Measurements from ENCODE around the gene CPPED1.

Gene CPPED1

DNA sequence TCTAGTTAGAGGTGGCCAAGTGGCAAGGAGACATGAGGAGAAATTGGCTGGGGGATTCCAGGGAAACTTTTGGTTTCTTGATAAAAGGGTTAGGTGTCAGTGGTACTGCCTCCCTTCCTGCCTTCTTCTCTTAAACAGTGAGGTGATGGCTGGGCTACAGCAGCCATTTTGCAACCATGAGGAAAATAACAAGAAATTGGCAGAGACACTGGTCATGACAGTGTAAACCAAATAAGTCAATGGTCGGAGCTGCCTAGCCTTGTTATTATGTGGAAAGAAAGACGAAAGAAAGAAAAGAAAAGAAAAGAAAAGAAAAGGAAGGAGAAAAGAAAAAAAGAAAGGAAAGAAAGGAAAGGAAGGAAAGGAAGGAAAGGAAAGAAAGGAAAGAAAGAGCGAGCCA, 63.9 kb downstream of the CPPED1 start:
- Histone ChIP-seq H2AFZ (ENCODE audit: low read length, unreplicated experiment) (no peak overlapping the region), H3K27me3 (ENCODE audit: insufficient read depth, low read length) (no peaks in the 10 kb centered on the region), H3K4me3 (ENCODE audit: low read depth, low read length) (no peak overlapping the region), H3K27ac (ENCODE audit: low read depth, low read length) (no peak overlapping the region), H3K36me3 (ENCODE audit: insufficient read depth, low read length) (no peaks in the 10 kb centered on the region), H3K79me2 (ENCODE audit: control insufficient read depth, insufficient read depth, low read length, unreplicated experiment) (no peaks in the 10 kb centered on the region), H3K4me1 (ENCODE audit: control insufficient read depth, insufficient read depth, low read length, unreplicated experiment) (no peaks in the 10 kb centered on the region)

DNA sequence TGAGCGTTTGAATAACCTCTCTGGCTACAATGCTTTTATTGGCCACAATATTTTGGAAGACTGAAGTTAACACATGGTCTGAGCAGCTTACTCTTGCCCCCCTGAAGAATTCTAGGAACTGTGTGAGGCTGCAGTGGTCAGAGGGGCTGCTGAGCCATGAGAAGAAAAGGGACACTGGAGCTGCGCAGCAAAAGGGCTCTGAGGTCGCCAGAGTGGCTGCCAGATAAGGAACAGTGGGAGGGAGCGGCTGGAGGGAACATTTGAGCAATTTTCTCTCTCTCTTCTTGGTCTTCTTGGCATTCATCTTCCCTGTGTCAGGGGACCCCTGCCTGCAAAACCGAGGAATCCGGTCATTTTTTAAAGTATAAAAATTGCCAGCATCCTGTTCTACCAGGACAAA, 66.1 kb downstream of the CPPED1 start:
- Histone ChIP-seq H3K36me3 (ENCODE audit: insufficient read depth, low read length) (no peaks in the 10 kb centered on the region; the same call in 1 of the 2 replicates), H3K27ac (ENCODE audit: low read depth, low read length) (no peak overlapping the region), H3K4me1 (ENCODE audit: control insufficient read depth, insufficient read depth, low read length, unreplicated experiment) (no peaks in the 10 kb centered on the region), H2AFZ (ENCODE audit: low read length, unreplicated experiment) (no peak overlapping the region), H3K79me2 (ENCODE audit: control insufficient read depth, insufficient read depth, low read length, unreplicated experiment) (no peaks in the 10 kb centered on the region), H3K27me3 (ENCODE audit: insufficient read depth, low read length) (no peaks in the 10 kb centered on the region), H3K4me3 (ENCODE audit: low read depth, low read length) (no peak overlapping the region)

DNA sequence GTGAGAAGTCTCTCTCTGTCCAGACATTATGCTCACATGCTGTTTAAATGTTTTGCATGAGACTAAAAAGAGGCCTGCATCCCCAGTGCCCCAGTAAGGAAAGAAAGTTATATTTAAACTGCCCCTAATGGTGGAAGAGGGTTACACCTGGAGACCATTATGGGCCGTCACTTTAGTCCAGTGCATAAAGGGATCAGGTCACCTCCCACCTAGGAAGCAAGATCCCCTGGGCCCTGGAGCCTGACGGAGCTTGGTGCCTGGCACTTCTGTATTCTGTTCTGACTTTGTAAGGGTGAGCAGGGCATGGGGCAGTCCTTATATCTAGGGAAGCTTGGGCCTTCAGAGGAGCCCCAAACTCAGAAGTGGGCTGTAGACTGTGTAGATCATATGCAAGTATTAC, 67.9 kb downstream of the CPPED1 start:
- H2AFZ ChIP-seq (ENCODE audit: low read length, unreplicated experiment) = no peak overlapping the region
- no peaks in the 10 kb centered on the region; the same call in 1 of the 2 replicates for H3K36me3 ChIP-seq (ENCODE audit: insufficient read depth, low read length)
- no peaks in the 10 kb centered on the region for H3K79me2 ChIP-seq (ENCODE audit: control insufficient read depth, insufficient read depth, low read length, unreplicated experiment)
- no peaks in the 10 kb centered on the region for H3K4me1 ChIP-seq (ENCODE audit: control insufficient read depth, insufficient read depth, low read length, unreplicated experiment)
- H3K27me3 ChIP-seq (ENCODE audit: insufficient read depth, low read length) = no peaks in the 10 kb centered on the region
- H3K27ac ChIP-seq (ENCODE audit: low read depth, low read length) = no peak overlapping the region
- no peak overlapping the region for H3K4me3 ChIP-seq (ENCODE audit: low read depth, low read length)

DNA sequence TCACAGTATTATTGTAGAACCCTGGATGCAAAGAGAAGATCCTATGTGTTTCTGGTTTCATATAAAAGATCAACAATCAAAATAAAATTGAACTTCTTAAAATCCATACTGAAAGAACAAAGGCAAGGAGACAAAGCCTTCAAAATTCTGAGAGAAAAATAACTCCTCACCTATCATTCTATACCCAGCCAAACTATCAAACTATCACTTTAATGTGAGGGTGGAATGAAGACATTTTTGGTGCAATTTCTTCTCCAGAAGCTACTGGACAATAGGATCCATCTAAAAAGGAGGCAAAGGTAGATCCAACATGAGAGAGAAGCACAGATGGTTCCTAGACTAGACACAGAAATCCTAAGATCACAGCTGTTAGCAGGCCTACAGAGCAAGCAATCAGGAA, 71.1 kb downstream of the CPPED1 start:
- Histone ChIP-seq H3K4me1 (ENCODE audit: control insufficient read depth, insufficient read depth, low read length, unreplicated experiment) (peaks cover 15% of the 10 kb centered on the region), H3K36me3 (ENCODE audit: insufficient read depth, low read length) (no peaks in the 10 kb centered on the region; the same call in 1 of the 2 replicates), H3K4me3 (ENCODE audit: low read depth, low read length) (no peak overlapping the region), H3K27ac (ENCODE audit: low read depth, low read length) (no peak overlapping the region), H2AFZ (ENCODE audit: low read length, unreplicated experiment) (no peak overlapping the region), H3K79me2 (ENCODE audit: control insufficient read depth, insufficient read depth, low read length, unreplicated experiment) (no peaks in the 10 kb centered on the region), H3K27me3 (ENCODE audit: insufficient read depth, low read length) (no peaks in the 10 kb centered on the region)

DNA sequence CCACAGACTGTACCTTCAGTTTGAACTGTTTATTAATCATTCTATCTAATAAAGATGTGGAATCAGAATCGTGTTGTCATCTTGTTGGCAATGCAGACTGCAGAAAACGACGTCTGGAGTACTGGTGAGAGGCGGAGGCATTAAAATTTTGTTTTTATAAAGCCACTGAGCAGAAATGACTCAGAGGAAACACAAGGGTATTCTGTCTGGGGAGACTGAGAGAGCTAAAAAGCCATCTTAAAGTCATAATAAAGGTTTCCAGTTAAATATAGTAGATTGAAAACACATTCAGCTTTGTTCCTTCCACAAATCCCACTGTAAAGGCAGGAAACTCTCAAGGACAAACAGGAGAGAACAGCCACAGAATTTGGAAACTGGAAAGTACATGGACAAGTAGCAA, 74.2 kb downstream of the CPPED1 start:
- Histone ChIP-seq H3K27me3 (ENCODE audit: insufficient read depth, low read length) (no peaks in the 10 kb centered on the region), H2AFZ (ENCODE audit: low read length, unreplicated experiment) (no peak overlapping the region), H3K4me1 (ENCODE audit: control insufficient read depth, insufficient read depth, low read length, unreplicated experiment) (peaks cover 15% of the 10 kb centered on the region), H3K27ac (ENCODE audit: low read depth, low read length) (peak overlapping the region; percentile 65), H3K36me3 (ENCODE audit: insufficient read depth, low read length) (no peaks in the 10 kb centered on the region; the same call in 1 of the 2 replicates), H3K79me2 (ENCODE audit: control insufficient read depth, insufficient read depth, low read length, unreplicated experiment) (no peaks in the 10 kb centered on the region), H3K4me3 (ENCODE audit: low read depth, low read length) (no peak overlapping the region)

DNA sequence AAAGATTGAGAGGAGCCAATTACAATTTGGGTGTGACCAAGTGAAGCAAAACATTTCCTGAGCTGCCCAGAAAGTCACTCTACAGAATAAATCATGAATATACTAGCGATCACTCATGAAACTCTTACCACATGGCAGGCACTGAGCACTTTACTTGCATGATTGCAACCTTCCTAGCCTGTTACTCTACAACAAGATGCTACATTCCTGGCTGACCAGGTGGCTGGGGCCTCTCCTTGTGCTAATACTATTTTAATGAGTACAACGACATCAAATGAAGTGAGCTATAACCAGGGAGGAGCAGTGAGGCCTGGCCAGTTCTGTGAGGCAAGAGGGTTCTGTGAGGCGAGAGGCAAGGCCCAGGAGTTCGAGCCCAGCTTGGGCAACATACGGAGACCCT, 75.2 kb downstream of the CPPED1 start:
- H3K4me3 ChIP-seq (ENCODE audit: low read depth, low read length) = no peak overlapping the region
- H3K27ac ChIP-seq (ENCODE audit: low read depth, low read length) = no peak overlapping the region
- no peaks in the 10 kb centered on the region for H3K79me2 ChIP-seq (ENCODE audit: control insufficient read depth, insufficient read depth, low read length, unreplicated experiment)
- H3K4me1 ChIP-seq (ENCODE audit: control insufficient read depth, insufficient read depth, low read length, unreplicated experiment) = peaks cover 15% of the 10 kb centered on the region
- H2AFZ ChIP-seq (ENCODE audit: low read length, unreplicated experiment) = no peak overlapping the region
- H3K36me3 ChIP-seq (ENCODE audit: insufficient read depth, low read length) = no peaks in the 10 kb centered on the region; the same call in 1 of the 2 replicates
- H3K27me3 ChIP-seq (ENCODE audit: insufficient read depth, low read length) = no peaks in the 10 kb centered on the region

DNA sequence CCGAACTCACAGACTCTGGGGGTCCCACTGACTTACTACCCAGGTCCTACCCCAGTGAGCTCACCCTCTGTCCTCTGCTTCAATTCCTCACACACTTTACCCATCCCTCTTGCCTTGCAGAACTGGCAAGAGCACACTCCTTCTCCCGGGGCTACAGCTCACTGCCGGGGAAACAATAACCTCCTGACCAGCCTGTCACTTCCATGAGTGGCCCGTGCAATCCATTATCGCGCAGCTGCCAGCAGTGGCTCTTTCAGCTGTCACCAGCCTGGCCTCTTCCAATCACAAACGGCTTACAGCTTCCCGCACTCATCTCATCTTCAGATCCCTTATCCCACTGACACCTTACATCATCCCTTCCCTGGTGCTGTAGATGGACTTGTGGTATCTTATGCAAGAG, 79.5 kb downstream of the CPPED1 start:
- peaks cover 8% of the 10 kb centered on the region for H3K4me1 ChIP-seq (ENCODE audit: control insufficient read depth, insufficient read depth, low read length, unreplicated experiment)
- H3K27me3 ChIP-seq (ENCODE audit: insufficient read depth, low read length) = no peaks in the 10 kb centered on the region
- no peak overlapping the region for H3K4me3 ChIP-seq (ENCODE audit: low read depth, low read length)
- H3K79me2 ChIP-seq (ENCODE audit: control insufficient read depth, insufficient read depth, low read length, unreplicated experiment) = no peaks in the 10 kb centered on the region
- no peak overlapping the region for H3K27ac ChIP-seq (ENCODE audit: low read depth, low read length)
- no peaks in the 10 kb centered on the region for H3K36me3 ChIP-seq (ENCODE audit: insufficient read depth, low read length)
- H2AFZ ChIP-seq (ENCODE audit: low read length, unreplicated experiment) = no peak overlapping the region

DNA sequence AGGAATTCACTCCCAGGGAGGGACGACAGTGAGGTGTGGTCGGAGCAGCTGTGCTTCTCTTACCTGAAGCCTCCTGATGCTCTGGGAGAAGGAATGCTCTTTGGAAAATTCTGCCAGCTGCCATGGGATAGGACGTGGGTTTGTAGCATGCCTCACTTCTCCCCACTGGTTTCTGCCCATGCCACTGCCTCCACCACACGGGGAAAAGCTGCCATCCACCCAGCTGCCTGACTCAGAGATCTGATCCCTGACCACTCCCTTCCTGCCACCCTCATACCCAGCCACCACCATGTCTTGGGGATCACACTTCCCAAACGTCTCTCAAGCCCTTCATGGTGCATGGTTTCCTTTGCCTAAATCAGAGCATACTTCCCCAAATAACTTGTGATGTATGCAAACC, 80.0 kb downstream of the CPPED1 start:
- no peaks in the 10 kb centered on the region for H3K79me2 ChIP-seq (ENCODE audit: control insufficient read depth, insufficient read depth, low read length, unreplicated experiment)
- H3K27me3 ChIP-seq (ENCODE audit: insufficient read depth, low read length) = no peaks in the 10 kb centered on the region
- H2AFZ ChIP-seq (ENCODE audit: low read length, unreplicated experiment) = no peak overlapping the region
- no peaks in the 10 kb centered on the region for H3K36me3 ChIP-seq (ENCODE audit: insufficient read depth, low read length)
- H3K27ac ChIP-seq (ENCODE audit: low read depth, low read length) = no peak overlapping the region
- H3K4me3 ChIP-seq (ENCODE audit: low read depth, low read length) = no peak overlapping the region
- peaks cover 2% of the 10 kb centered on the region for H3K4me1 ChIP-seq (ENCODE audit: control insufficient read depth, insufficient read depth, low read length, unreplicated experiment)

DNA sequence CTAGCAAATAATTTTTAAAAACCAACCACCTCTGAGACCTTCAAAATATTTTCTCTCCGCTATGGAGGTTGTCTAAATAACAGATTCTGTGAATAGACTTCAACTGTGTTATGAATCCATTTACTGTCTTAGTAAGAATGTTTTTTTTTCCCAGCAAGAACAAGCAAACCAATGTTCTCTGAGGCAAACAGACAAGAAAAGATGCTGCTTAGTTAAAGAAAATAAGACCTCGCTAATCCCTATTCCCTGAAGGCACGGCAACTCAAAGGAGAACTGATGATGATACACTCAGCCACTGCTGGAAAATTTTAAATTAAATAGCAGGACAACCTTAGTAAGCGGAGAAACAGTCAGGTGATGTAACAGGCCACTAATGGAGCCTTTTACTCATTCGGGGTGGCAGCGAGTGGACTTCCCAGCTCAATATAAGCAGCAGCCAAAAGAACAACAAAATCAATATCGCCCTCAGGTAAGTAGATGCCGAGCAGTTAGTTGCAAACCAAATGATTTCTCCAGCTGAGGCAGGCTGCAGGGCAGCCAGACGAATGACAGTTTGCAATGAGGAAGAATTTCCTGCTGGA, 81.8 kb downstream of the CPPED1 start:
- H3K27ac ChIP-seq (ENCODE audit: low read depth, low read length) = no peak overlapping the region
- H3K79me2 ChIP-seq (ENCODE audit: control insufficient read depth, insufficient read depth, low read length, unreplicated experiment) = no peaks in the 10 kb centered on the region

DNA sequence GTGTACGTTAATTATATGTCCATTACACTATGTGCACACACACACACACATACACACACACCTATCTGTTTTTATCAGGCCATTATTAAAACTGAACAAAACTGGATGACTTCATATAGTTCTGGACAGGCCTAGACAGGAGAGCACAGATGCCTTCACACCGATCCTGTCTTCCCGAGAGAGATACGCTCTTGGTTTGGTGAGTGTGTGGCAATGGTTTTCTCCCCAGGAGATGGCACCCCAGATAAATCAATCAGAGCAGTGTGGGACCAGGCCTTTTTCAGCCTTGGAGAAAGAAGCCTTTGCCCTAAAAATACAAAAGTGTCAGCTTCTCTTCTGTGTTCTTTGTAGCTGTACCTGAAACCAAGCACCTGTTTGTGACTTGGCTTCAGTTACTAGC, 83.7 kb downstream of the CPPED1 start:
- Histone ChIP-seq H3K27ac (ENCODE audit: low read depth, low read length) (no peak overlapping the region), H3K4me3 (ENCODE audit: low read depth, low read length) (no peak overlapping the region), H3K79me2 (ENCODE audit: control insufficient read depth, insufficient read depth, low read length, unreplicated experiment) (no peaks in the 10 kb centered on the region), H3K27me3 (ENCODE audit: insufficient read depth, low read length) (no peaks in the 10 kb centered on the region), H3K36me3 (ENCODE audit: insufficient read depth, low read length) (no peaks in the 10 kb centered on the region; the same call in 1 of the 2 replicates), H2AFZ (ENCODE audit: low read length, unreplicated experiment) (no peak overlapping the region), H3K4me1 (ENCODE audit: control insufficient read depth, insufficient read depth, low read length, unreplicated experiment) (no peaks in the 10 kb centered on the region)

More for the DNA sequence above, 81.8 kb downstream of the CPPED1 start:
- H3K27me3 ChIP-seq (ENCODE audit: insufficient read depth, low read length) = no peaks in the 10 kb centered on the region
- H2AFZ ChIP-seq (ENCODE audit: low read length, unreplicated experiment) = no peak overlapping the region
- no peak overlapping the region for H3K4me3 ChIP-seq (ENCODE audit: low read depth, low read length)
- H3K4me1 ChIP-seq (ENCODE audit: control insufficient read depth, insufficient read depth, low read length, unreplicated experiment) = no peaks in the 10 kb centered on the region
- no peaks in the 10 kb centered on the region for H3K36me3 ChIP-seq (ENCODE audit: insufficient read depth, low read length)

DNA sequence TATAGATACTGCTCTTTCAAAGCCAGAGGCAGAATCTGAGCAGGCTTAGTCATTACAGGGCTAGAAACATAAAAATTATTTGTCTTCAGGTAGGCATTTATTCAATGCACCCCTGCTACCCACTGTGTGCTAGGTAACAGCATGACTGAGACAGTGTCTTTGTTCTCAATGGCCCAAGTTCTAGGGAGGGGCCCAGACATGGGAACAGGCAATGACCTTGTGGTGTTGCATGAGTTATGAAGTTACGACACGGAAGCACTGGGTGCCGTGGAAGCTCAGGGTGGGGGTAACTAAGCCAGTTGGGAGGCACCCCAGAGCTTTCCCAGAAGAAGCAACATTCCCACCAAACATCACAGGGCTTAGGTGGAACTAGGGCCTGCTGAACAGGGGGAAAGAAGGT, 87.0 kb downstream of the CPPED1 start:
- Histone ChIP-seq H3K27ac (ENCODE audit: low read depth, low read length) (no peak overlapping the region), H3K4me1 (ENCODE audit: control insufficient read depth, insufficient read depth, low read length, unreplicated experiment) (no peaks in the 10 kb centered on the region), H3K4me3 (ENCODE audit: low read depth, low read length) (no peak overlapping the region), H3K27me3 (ENCODE audit: insufficient read depth, low read length) (no peaks in the 10 kb centered on the region), H3K79me2 (ENCODE audit: control insufficient read depth, insufficient read depth, low read length, unreplicated experiment) (no peaks in the 10 kb centered on the region), H3K36me3 (ENCODE audit: insufficient read depth, low read length) (no peaks in the 10 kb centered on the region; the same call in 1 of the 2 replicates), H2AFZ (ENCODE audit: low read length, unreplicated experiment) (no peak overlapping the region)
